Mesenchymal stem cell (in vitro differentiated cells and primary cell): ENCODE data around the gene SLK. TPM values are rescaled to one million over a fixed set of nuclear protein-coding genes. Genes with fewer than 3 reads are reported as not detected.

Source experiments
- DNase-seq: peaks from one replicate; pipeline ENCODE4 v3.0.0-alpha.2; 2013
- H2AFZ ChIP-seq: one replicate; pipeline ENCODE4 v1.6.1; 2013; ENCODE audit warnings: low read depth, mild to moderate bottlenecking, control low read depth, inconsistent platforms, low read length, moderate library complexity
- H2AK5ac ChIP-seq: 2 replicates; pipeline ENCODE4 v1.6.1; 2013; ENCODE audit warnings: low read length, moderate library complexity, mild to moderate bottlenecking, inconsistent platforms; ENCODE audit not compliant: severe bottlenecking
- H2BK120ac ChIP-seq: one replicate; pipeline ENCODE4 v1.6.1; 2013; ENCODE audit warnings: low read depth, mild to moderate bottlenecking, inconsistent platforms, low read length, moderate library complexity
- H2BK12ac ChIP-seq, 2 experiments: one replicate each; pipeline ENCODE4 v1.6.1; 2013; ENCODE audit warnings: inconsistent platforms in 2 of 2, low read length in 2 of 2, mild to moderate bottlenecking in 2 of 2, moderate library complexity in 2 of 2, control low read depth in 1 of 2
- H2BK15ac ChIP-seq: one replicate; pipeline ENCODE4 v1.6.1; 2013; ENCODE audit warnings: mild to moderate bottlenecking, low read depth, inconsistent platforms; ENCODE audit not compliant: poor library complexity, severe bottlenecking
- H2BK5ac ChIP-seq: 2 replicates; pipeline ENCODE4 v1.6.1; 2013; ENCODE audit warnings: low read depth, mild to moderate bottlenecking, low read length, control low read depth, inconsistent platforms; ENCODE audit not compliant: poor library complexity, severe bottlenecking
- H3K14ac ChIP-seq, 2 experiments: one replicate each; pipeline ENCODE4 v1.6.1; 2013; ENCODE audit warnings: inconsistent platforms in 2 of 2, low read length in 2 of 2, control low read depth in 1 of 2, mild to moderate bottlenecking in 1 of 2, moderate library complexity in 1 of 2
- H3K18ac ChIP-seq, 2 experiments: one replicate each; pipeline ENCODE4 v1.6.1; 2013; ENCODE audit warnings: inconsistent platforms in 2 of 2, low read length in 2 of 2, control low read depth in 1 of 2, low read depth in 1 of 2, mild to moderate bottlenecking in 1 of 2
- H3K23ac ChIP-seq, 2 experiments: one replicate each; pipeline ENCODE4 v1.6.1; 2013; ENCODE audit warnings: inconsistent platforms in 2 of 2, low read length in 2 of 2, mild to moderate bottlenecking in 2 of 2, moderate library complexity in 2 of 2, control low read depth in 1 of 2
- H3K27ac ChIP-seq: 2 replicates; pipeline ENCODE4 v1.5.1; 2013; ENCODE audit warnings: mild to moderate bottlenecking, moderate library complexity, low read length, control low read depth, inconsistent platforms; ENCODE audit not compliant: poor library complexity, severe bottlenecking
- H3K27me3 ChIP-seq, 2 experiments: 2 replicates each; pipeline versions ENCODE4 v1.6.1 to v1.7.0; 2013; ENCODE audit warnings: low read length in 2 of 2, mild to moderate bottlenecking in 2 of 2, moderate library complexity in 2 of 2, control low read depth in 1 of 2, inconsistent platforms in 1 of 2; ENCODE audit not compliant: control insufficient read depth in 1 of 2, insufficient read depth in 1 of 2
- H3K36me3 ChIP-seq, 2 experiments: 2 replicates each; pipeline versions ENCODE4 v1.6.1 to v1.7.0; 2013; ENCODE audit warnings: low read length in 2 of 2, control low read depth in 1 of 2, inconsistent platforms in 1 of 2, low read depth in 1 of 2, mild to moderate bottlenecking in 1 of 2; ENCODE audit not compliant: insufficient read depth in 2 of 2, control insufficient read depth in 1 of 2
- H3K4ac ChIP-seq, 2 experiments: one replicate each; pipeline ENCODE4 v1.6.1; 2013; ENCODE audit warnings: inconsistent platforms in 2 of 2, low read length in 2 of 2, mild to moderate bottlenecking in 2 of 2, moderate library complexity in 2 of 2, control low read depth in 1 of 2, low read depth in 1 of 2
- H3K4me1 ChIP-seq: 2 replicates; pipeline ENCODE4 v1.6.1; 2013; ENCODE audit warnings: low read depth, low read length, control low read depth; ENCODE audit not compliant: control insufficient read depth, insufficient read depth
- H3K4me2 ChIP-seq: 2 replicates; pipeline ENCODE4 v1.6.1; 2013; ENCODE audit warnings: low read length, mild to moderate bottlenecking, inconsistent platforms; ENCODE audit not compliant: poor library complexity, severe bottlenecking
- H3K4me3 ChIP-seq, 2 experiments: 2 replicates each; pipeline versions ENCODE4 v1.5.1 to v1.7.0; 2013; ENCODE audit warnings: low read length in 2 of 2, mild to moderate bottlenecking in 2 of 2, control low read depth in 1 of 2, low read depth in 1 of 2; ENCODE audit not compliant: insufficient read depth in 1 of 2
- H3K79me1 ChIP-seq: replicated peaks from 2 replicates; pipeline ENCODE4 v1.6.1; 2013; ENCODE audit warnings: mild to moderate bottlenecking, control low read depth, low read length, inconsistent platforms; ENCODE audit not compliant: poor library complexity, severe bottlenecking
- H3K9ac ChIP-seq: 2 replicates; pipeline ENCODE4 v1.7.0; 2013; ENCODE audit warnings: mild to moderate bottlenecking, low read length, moderate library complexity
- H3K9me3 ChIP-seq: 2 replicates; pipeline ENCODE4 v1.7.0; 2013; ENCODE audit warnings: mild to moderate bottlenecking, low read length; ENCODE audit not compliant: control insufficient read depth
- H4K8ac ChIP-seq: one replicate; pipeline ENCODE4 v1.6.1; 2013; ENCODE audit warnings: inconsistent platforms, mild to moderate bottlenecking, low read length, moderate library complexity
- H4K91ac ChIP-seq: one replicate; pipeline ENCODE4 v1.6.1; 2013; ENCODE audit warnings: mild to moderate bottlenecking, low read length, inconsistent platforms
- WGBS: methylation state at CpG from one replicate; pipeline ENCODE4 v1.1.7; 2013; ENCODE audit warnings: mixed read lengths; 5-methylcytosine and 5-hydroxymethylcytosine counted together
- polyA plus RNA-seq, 2 experiments: library from polyadenylated mRNA; stranded (reverse); fragments of 200-250 nt; gene quantifications; one replicate each; pipeline ENCODE4 v1.2.3, GENCODE V29; 2013

SLK gene
- 29.7 TPM for polyA plus RNA-seq (2013, experiment 1 of 2)
- 29.4 TPM for polyA plus RNA-seq (2013, experiment 2 of 2)

- peak within 1 kb of the TSS; percentile 96 for H4K8ac ChIP-seq
- peak within 1 kb of the TSS; percentile 83 for H2AFZ ChIP-seq
- 2% methylated on average over 37 of the region's 92 CpGs for WGBS
Observed at GRCh38 chr10:103966671-103967447, at the start of gene SLK. TSS of gene SLK (plus strand) at chr10:103967140. CDS start at chr10:103967746, 606 bp downstream.

GRCh38 chr10:103917302-103918052 is 49.5 kb upstream of the SLK start:
- H2BK12ac ChIP-seq, result peak overlapping the region; percentile 32 to 82
- H3K79me1 ChIP-seq, result peaks cover 9% of the 10 kb centered on the region
- peaks cover 0 to 23% of the 10 kb centered on the region in 2 experiments for H3K36me3 ChIP-seq
- peak overlapping the region; percentile 97 for H3K9ac ChIP-seq
- no peaks in the 10 kb centered on the region for H3K27me3 ChIP-seq
- 6% methylated on average over 29 of the region's 29 CpGs for WGBS
- peak overlapping the region; percentile 95 for H2BK5ac ChIP-seq
- DNase-seq, result no peak
- H3K18ac ChIP-seq, result peak overlapping the region; percentile 97 to 100
- peak overlapping the region; percentile 16 to 99 for H3K4ac ChIP-seq
- peak overlapping the region; percentile 84 for H2AFZ ChIP-seq
- H2AK5ac ChIP-seq, result peak overlapping the region; percentile 87
- peak overlapping the region; percentile 98 for H4K8ac ChIP-seq
- peaks cover 13% of the 10 kb centered on the region for H3K4me1 ChIP-seq
- H3K23ac ChIP-seq, result peak overlapping the region in 1 of 2 experiments; percentile 66
- H4K91ac ChIP-seq, result peak overlapping the region; percentile 93
- peak overlapping the region; percentile 55 for H2BK15ac ChIP-seq
- no peaks in the 10 kb centered on the region for H3K9me3 ChIP-seq
- peak overlapping the region; percentile 75 to 93 for H3K4me3 ChIP-seq
- H3K27ac ChIP-seq, result peak overlapping the region; percentile 100
- H3K14ac ChIP-seq, result peak overlapping the region in 1 of 2 experiments; percentile 98
- H3K4me2 ChIP-seq, result peak overlapping the region; percentile 86
- peak overlapping the region; percentile 59 for H2BK120ac ChIP-seq

More at GRCh38 chr10:103966671-103967447, at the start of gene SLK:
- H3K4me3 ChIP-seq, result peak within 1 kb of the TSS; percentile 97 to 100
- H2AK5ac ChIP-seq, result no peak within 1 kb of the TSS
- H3K9ac ChIP-seq, result peak within 1 kb of the TSS; percentile 99
- H4K91ac ChIP-seq, result peak within 1 kb of the TSS; percentile 78
- H3K18ac ChIP-seq, result peak within 1 kb of the TSS; percentile 90 to 94
- peak within 1 kb of the TSS in 1 of 2 experiments; percentile 78 for H3K23ac ChIP-seq
- H3K9me3 ChIP-seq, result no peaks in the 10 kb centered on the region
- peak within 1 kb of the TSS; percentile 48 to 93 for H3K14ac ChIP-seq
- peak; percentile 84 for DNase-seq
- no peaks in the 10 kb centered on the region for H3K27me3 ChIP-seq
- peak within 1 kb of the TSS; percentile 55 for H3K27ac ChIP-seq
- peak within 1 kb of the TSS; percentile 73 to 92 for H3K4ac ChIP-seq
- H3K36me3 ChIP-seq, result no peaks in the 10 kb centered on the region
- peaks cover 7% of the 10 kb centered on the region for H3K4me1 ChIP-seq
- H2BK5ac ChIP-seq, result peak within 1 kb of the TSS; percentile 34
- peak within 1 kb of the TSS; percentile 89 for H3K4me2 ChIP-seq
- peak within 1 kb of the TSS; percentile 93 for H2BK120ac ChIP-seq
- peak within 1 kb of the TSS; percentile 80 for H2BK15ac ChIP-seq
- H2BK12ac ChIP-seq, result peak within 1 kb of the TSS; percentile 13 to 50
- peaks cover 7% of the 10 kb centered on the region for H3K79me1 ChIP-seq

- H4K8ac ChIP-seq, result peak within 1 kb of the TSS; percentile 98
- peaks cover 9% of the 10 kb centered on the region for H3K4me1 ChIP-seq
- peak within 1 kb of the TSS; percentile 16 to 99 for H3K4ac ChIP-seq
- peaks cover 0 to 17% of the 10 kb centered on the region in 2 experiments for H3K36me3 ChIP-seq
- H3K27me3 ChIP-seq, result no peaks in the 10 kb centered on the region
- peak within 1 kb of the TSS; percentile 84 for H2AFZ ChIP-seq
- H3K18ac ChIP-seq, result peak within 1 kb of the TSS; percentile 97 to 100
- WGBS, result under 1% methylated on average over 44 of the region's 53 CpGs
- peak within 1 kb of the TSS; percentile 97 for H3K9ac ChIP-seq
- peak within 1 kb of the TSS; percentile 93 for H4K91ac ChIP-seq
- H2BK5ac ChIP-seq, result peak within 1 kb of the TSS; percentile 95
- peak within 1 kb of the TSS; percentile 86 for H3K4me2 ChIP-seq
- peak within 1 kb of the TSS in 1 of 2 experiments; percentile 66 for H3K23ac ChIP-seq
- peak within 1 kb of the TSS; percentile 100 for H3K27ac ChIP-seq
- peak within 1 kb of the TSS in 1 of 2 experiments; percentile 98 for H3K14ac ChIP-seq
- H3K4me3 ChIP-seq, result peak within 1 kb of the TSS; percentile 75 to 93
- H2BK12ac ChIP-seq, result peak within 1 kb of the TSS; percentile 32 to 82
- H3K9me3 ChIP-seq, result no peaks in the 10 kb centered on the region
- peak within 1 kb of the TSS; percentile 87 for H2AK5ac ChIP-seq
- peak; percentile 96 for DNase-seq
- peaks cover 5% of the 10 kb centered on the region for H3K79me1 ChIP-seq
- peak within 1 kb of the TSS; percentile 55 for H2BK15ac ChIP-seq
- peak within 1 kb of the TSS; percentile 59 for H2BK120ac ChIP-seq
Observed at GRCh38 chr10:103918053-103918846, 48.7 kb upstream of the SLK start, which contains the start of gene STN1. TSS of gene STN1 (minus strand) at chr10:103918184. CDS start at chr10:103917594, 590 bp downstream.
